ENCODE data around the gene COX6B1. TPM values are rescaled to one million over a fixed set of nuclear protein-coding genes. Genes with fewer than 3 reads are reported as not detected.
A peak's percentile ranks its signal among the peaks of the same experiment; 100 is the strongest.
"Not testable (repeated sequence)": the region's sequence is repeated elsewhere in the genome, so short reads cannot be mapped to it uniquely, and the experiment has no call there.

COX6B1 gene
- total RNA-seq, 4 donors from 2014 or later = 462 to 930 (median 787) TPM

- no peaks in the 10 kb centered on the region for H3K9me3 ChIP-seq
- H3K36me3 ChIP-seq = peaks cover 0 to 5% (median 0%) of the 10 kb centered on the region in 3 donors
- TF ChIP-seq CTCF (IDR thresholded peaks at IDR 0.05) = no peak
- no peak for TF ChIP-seq POLR2A (IDR thresholded peaks at IDR 0.05)
- peaks cover 0 to 38% (median 10%) of the 10 kb centered on the region in 4 donors for H3K4me1 ChIP-seq
- H3K27me3 ChIP-seq = no peaks in the 10 kb centered on the region
- no peak for DNase-seq
- H3K4me3 ChIP-seq = no peak overlapping the region
- no peak overlapping the region for H3K27ac ChIP-seq
Observed at GRCh38 chr19:35645680-35646511, 2.2 kb upstream of the COX6B1 start.

- peaks cover 0 to 22% (median 5%) of the 10 kb centered on the region in 4 donors for H3K4me1 ChIP-seq
- no peak for TF ChIP-seq CTCF (IDR thresholded peaks at IDR 0.05)
- TF ChIP-seq POLR2A (IDR thresholded peaks at IDR 0.05) = no peak
- no peak overlapping the region for H3K4me3 ChIP-seq
- no peaks in the 10 kb centered on the region for H3K9me3 ChIP-seq
- peaks cover 0 to 52% (median 0%) of the 10 kb centered on the region in 3 donors for H3K36me3 ChIP-seq
- H3K27me3 ChIP-seq = no peaks in the 10 kb centered on the region
- DNase-seq = no peak
- H3K27ac ChIP-seq = no peak overlapping the region
Observed at GRCh38 chr19:35650581-35650980, 2.5 kb downstream of the COX6B1 start.

DNA sequence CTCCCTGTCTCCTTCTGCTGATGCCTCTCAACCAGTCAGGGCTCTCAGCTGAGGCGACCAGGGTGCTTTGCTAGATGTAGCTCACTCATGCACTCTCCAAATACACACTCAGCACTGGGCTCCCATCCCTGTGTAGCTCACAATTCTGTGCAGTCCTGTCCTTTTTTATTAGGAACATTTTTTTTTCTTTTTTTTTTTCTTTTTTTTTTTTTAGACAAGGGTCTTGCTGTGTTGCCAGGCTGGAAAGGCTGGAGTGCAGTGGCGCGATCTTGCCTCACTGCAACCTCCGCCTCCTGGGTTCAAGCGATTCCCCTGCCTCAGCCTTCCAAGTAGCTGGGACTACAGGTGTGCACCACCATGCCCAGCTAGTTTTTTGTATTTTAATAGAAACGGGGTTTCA, 6.7 kb downstream of the COX6B1 start:
- not testable (repeated sequence) for DNase-seq, H3K4me3 ChIP-seq, H3K27me3 ChIP-seq, H3K27ac ChIP-seq, H3K9me3 ChIP-seq, H3K4me1 ChIP-seq
- peaks cover 0 to 94% (median 0%) of the 10 kb centered on the region in 3 donors for H3K36me3 ChIP-seq

DNA sequence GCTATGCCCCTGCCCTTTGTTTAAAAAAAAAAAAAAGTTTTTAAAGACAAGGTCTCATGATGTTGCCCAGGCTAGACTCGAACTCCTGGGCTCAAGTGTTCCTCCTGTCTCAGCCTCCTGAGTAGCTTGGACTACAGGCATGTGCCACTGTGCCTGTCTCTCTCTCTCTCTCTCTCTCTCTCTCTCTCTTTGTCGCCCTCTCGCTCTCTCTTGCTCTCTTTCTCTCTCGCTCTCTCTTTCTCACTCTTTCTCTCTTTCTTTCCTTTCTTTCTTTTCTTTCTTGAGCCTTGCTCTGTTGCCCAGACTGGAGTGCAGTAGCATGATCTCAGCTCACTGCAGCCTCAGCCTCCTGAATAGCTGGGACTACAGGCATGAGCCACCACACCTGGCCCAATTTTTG, 7.5 kb downstream of the COX6B1 start:
- peaks cover 0 to 99% (median 0%) of the 10 kb centered on the region in 3 donors for H3K36me3 ChIP-seq

GRCh38 chr19:35656700-35657099, 8.6 kb downstream of the COX6B1 start:
- Histone ChIP-seq H3K4me1 (no peaks in the 10 kb centered on the region), H3K27ac (no peak overlapping the region), H3K9me3 (no peaks in the 10 kb centered on the region), H3K36me3 (peaks cover 0 to 100% (median 0%) of the 10 kb centered on the region in 3 donors), H3K27me3 (no peaks in the 10 kb centered on the region), H3K4me3 (no peak overlapping the region)
- TF ChIP-seq CTCF (IDR thresholded peaks at IDR 0.05) = no peak
- TF ChIP-seq POLR2A (IDR thresholded peaks at IDR 0.05) = no peak
- DNase-seq = no peak

More for the DNA sequence above, 7.5 kb downstream of the COX6B1 start:
- Histone ChIP-seq H3K9me3 (no peaks in the 10 kb centered on the region), H3K27ac (no peak overlapping the region), H3K4me1 (no peaks in the 10 kb centered on the region), H3K27me3 (no peaks in the 10 kb centered on the region), H3K4me3 (no peak overlapping the region)
- no peak for TF ChIP-seq CTCF (IDR thresholded peaks at IDR 0.05)
- no peak for TF ChIP-seq POLR2A (IDR thresholded peaks at IDR 0.05)
- DNase-seq = no peak

GRCh38 chr19:35657904-35658700, 10.0 kb downstream of the COX6B1 start:
- no peak overlapping the region for H3K27ac ChIP-seq
- no peak for DNase-seq
- H3K36me3 ChIP-seq = peaks cover 0 to 100% (median 0%) of the 10 kb centered on the region in 3 donors
- H3K9me3 ChIP-seq = no peaks in the 10 kb centered on the region
- no peaks in the 10 kb centered on the region for H3K27me3 ChIP-seq
- no peak overlapping the region for H3K4me3 ChIP-seq
- TF ChIP-seq POLR2A (IDR thresholded peaks at IDR 0.05) (no peak), CTCF (IDR thresholded peaks at IDR 0.05) (peak in 2 of 6 experiments; percentile 10 to 20)
- H3K4me1 ChIP-seq = no peaks in the 10 kb centered on the region

Data from Peyer's patch (tissue), 4 donors.